Measurements from ENCODE around the gene SH3D21. TPM values are rescaled to one million over a fixed set of nuclear protein-coding genes. Genes with fewer than 3 reads are reported as not detected.

The SH3D21 gene
- total and polyA plus RNA-seq, 2 of the 8 experiments (the other 6 are each of a cell fraction or from before 2014, with no cell fraction given) = 3.4 to 8.6 TPM

GRCh38 chr1:36306210-36306901 lies at the start of gene SH3D21 (continued):
- TF ChIP-seq CHD7 (IDR thresholded peaks at IDR 0.05; ENCODE audit: insufficient replicate concordance, low read length) (no peak), SIX5 (IDR thresholded peaks at IDR 0.05; ENCODE audit: low read depth, low read length) (no peak), RAD21 (IDR thresholded peaks at IDR 0.05 in 1 of 2, conservative IDR thresholded peaks at IDR 0.05 in 1 of 2; ENCODE audit: low read depth in 2 of 2, low read length in 2 of 2) (no peak), POU5F1 (IDR thresholded peaks at IDR 0.05; ENCODE audit: low read depth, low read length) (no peak), BCL11A (IDR thresholded peaks at IDR 0.05; ENCODE audit: low read depth in 2 of 2, low read length in 2 of 2) (no peak), SIRT6 (IDR thresholded peaks at IDR 0.05; ENCODE audit: low read length) (no peak), POLR2AphosphoS5 (IDR thresholded peaks at IDR 0.05; ENCODE audit: low read depth, low read length) (no peak), ATF3 (IDR thresholded peaks at IDR 0.05; ENCODE audit: insufficient read depth, low read depth, low read length) (no peak), GABPA (IDR thresholded peaks at IDR 0.05; ENCODE audit: borderline replicate concordance, insufficient read depth, low read length) (no peak), CHD1 (IDR thresholded peaks at IDR 0.05; ENCODE audit: low read depth, low read length) (no peak)
